GM21619 (cell line): Measurements from ENCODE around the gene ST6GALNAC6.
"Not testable (repeated sequence)": the region's sequence is repeated elsewhere in the genome, so short reads cannot be mapped to it uniquely, and the experiment has no call there.

ENCODE experiments used
- ATAC-seq: cut with Tn5 transposase; IDR thresholded peaks from one replicate; pipeline ENCODE4 v1.9.1; 2021; ENCODE audit not compliant: unreplicated experiment

The ST6GALNAC6 gene

GRCh38 chr9:127875306-127875966 is 24.0 kb downstream of the ST6GALNAC6 start:
- ATAC-seq: no peak

GRCh38 chr9:127874301-127875221 is 24.8 kb downstream of the ST6GALNAC6 start:
- no peak for ATAC-seq

GRCh38 chr9:127873886-127874285 is 25.5 kb downstream of the ST6GALNAC6 start:
- ATAC-seq: no peak

- ATAC-seq: no peak
Observed at GRCh38 chr9:127873223-127873691, 26.1 kb downstream of the ST6GALNAC6 start.

GRCh38 chr9:127872369-127873222 is 26.8 kb downstream of the ST6GALNAC6 start:
- no peak for ATAC-seq

- ATAC-seq: no peak
Observed at GRCh38 chr9:127871531-127871930, 27.9 kb downstream of the ST6GALNAC6 start.

- ATAC-seq: no peak
Observed at GRCh38 chr9:127870887-127871286, 28.5 kb downstream of the ST6GALNAC6 start.

- ATAC-seq: not testable (repeated sequence)
Observed at GRCh38 chr9:127870153-127870491, 29.3 kb downstream of the ST6GALNAC6 start.

GRCh38 chr9:127869310-127870152 is 29.9 kb downstream of the ST6GALNAC6 start:
- no peak for ATAC-seq

GRCh38 chr9:127868278-127868902 is 31.0 kb downstream of the ST6GALNAC6 start:
- ATAC-seq: no peak

- ATAC-seq: no peak
Observed at GRCh38 chr9:127867356-127868277, 31.8 kb downstream of the ST6GALNAC6 start.

- no peak for ATAC-seq
Observed at GRCh38 chr9:127866535-127866934, 32.9 kb downstream of the ST6GALNAC6 start.

- no peak for ATAC-seq
Observed at GRCh38 chr9:127865645-127866464, 33.5 kb downstream of the ST6GALNAC6 start.

GRCh38 chr9:127863191-127863621 is 36.2 kb downstream of the ST6GALNAC6 start:
- no peak for ATAC-seq

- peak; percentile 50 for ATAC-seq
Observed at GRCh38 chr9:127862075-127863011, 37.1 kb downstream of the ST6GALNAC6 start.

GRCh38 chr9:127860779-127861178 is 38.6 kb downstream of the ST6GALNAC6 start:
- ATAC-seq: no peak

- ATAC-seq: no peak
Observed at GRCh38 chr9:127860260-127860659, 39.1 kb downstream of the ST6GALNAC6 start.
